Neutrophil (primary cell): ENCODE data around the gene TAOK3.

Source experiments
- H3K27ac ChIP-seq: fragments of 200-600 bp; sonication (generic); 2 replicates; pipeline ENCODE4 v1.5.1; 2016; ENCODE audit warnings: mild to moderate bottlenecking, moderate library complexity
- H3K27me3 ChIP-seq: fragments of 200-600 bp; sonication (generic); 2 replicates; pipeline ENCODE4 v1.6.0; 2016; ENCODE audit warnings: mild to moderate bottlenecking
- H3K36me3 ChIP-seq: fragments of 200-600 bp; sonication (generic); 2 replicates; pipeline ENCODE4 v1.5.1; 2017
- H3K4me1 ChIP-seq, 2 experiments: fragments of 200-600 bp in 1 of 2; sonication (generic) in 1 of 2; 1 replicate in 1 of 2; 2 replicates in 1 of 2; pipeline versions ENCODE4 v1.5.1 to v1.6.1; 2013 to 2016; ENCODE audit warnings: low read depth in 1 of 2, low read length in 1 of 2, mild to moderate bottlenecking in 1 of 2, moderate library complexity in 1 of 2; ENCODE audit not compliant: control insufficient read depth in 1 of 2, insufficient read depth in 1 of 2
- H3K4me3 ChIP-seq, 2 experiments: fragments of 200-600 bp in 1 of 2; sonication (generic) in 1 of 2; 1 replicate in 1 of 2; 2 replicates in 1 of 2; pipeline ENCODE4 v1.5.1; 2013 to 2016; ENCODE audit warnings: low read depth in 1 of 2, low read length in 1 of 2, mild to moderate bottlenecking in 1 of 2, moderate library complexity in 1 of 2
- H3K9me3 ChIP-seq: fragments of 200-600 bp; sonication (generic); 2 replicates; pipeline ENCODE4 v1.5.1; 2016
- CTCF ChIP-seq: fragments of 200-600 bp; sonication (generic); IDR thresholded peaks from 2 replicates; pipeline ENCODE4 v1.5.1; 2016; ENCODE audit warnings: antibody characterized with exemption

Gene TAOK3

GRCh38 chr12:118391836-118392235 is 19.1 kb upstream of the TAOK3 start:
- Histone ChIP-seq H3K9me3 (no peaks in the 10 kb centered on the region), H3K36me3 (peaks cover 98% of the 10 kb centered on the region), H3K4me3 (no peak overlapping the region), H3K4me1 (no peaks in the 10 kb centered on the region), H3K27me3 (no peaks in the 10 kb centered on the region), H3K27ac (no peak overlapping the region)
- no peak for TF ChIP-seq CTCF

- Histone ChIP-seq H3K27me3 (no peaks in the 10 kb centered on the region), H3K36me3 (peaks cover 98% of the 10 kb centered on the region), H3K9me3 (no peaks in the 10 kb centered on the region), H3K27ac (no peak overlapping the region), H3K4me1 (no peaks in the 10 kb centered on the region), H3K4me3 (no peak overlapping the region)
- TF ChIP-seq CTCF, result no peak
Observed at GRCh38 chr12:118391424-118391823, 18.7 kb upstream of the TAOK3 start.

GRCh38 chr12:118377884-118378470 is 5.3 kb upstream of the TAOK3 start:
- Histone ChIP-seq H3K36me3 (peaks cover 37% of the 10 kb centered on the region), H3K27me3 (no peaks in the 10 kb centered on the region), H3K9me3 (no peaks in the 10 kb centered on the region), H3K4me3 (peak overlapping the region; percentile 90 to 97), H3K27ac (peak overlapping the region; percentile 90), H3K4me1 (peaks cover 31 to 34% of the 10 kb centered on the region in 2 experiments)
- TF ChIP-seq CTCF, result peak; percentile 95

GRCh38 chr12:118377021-118377883 is 4.5 kb upstream of the TAOK3 start:
- H3K27ac ChIP-seq, result peak overlapping the region; percentile 90
- no peaks in the 10 kb centered on the region for H3K9me3 ChIP-seq
- H3K36me3 ChIP-seq, result peaks cover 32% of the 10 kb centered on the region
- peaks cover 31 to 34% of the 10 kb centered on the region in 2 experiments for H3K4me1 ChIP-seq
- H3K27me3 ChIP-seq, result no peaks in the 10 kb centered on the region
- TF ChIP-seq CTCF, result no peak
- H3K4me3 ChIP-seq, result peak overlapping the region; percentile 90 to 97

- H3K27ac ChIP-seq, result peak within 1 kb of the TSS; percentile 90
- peak within 1 kb of the TSS; percentile 90 to 97 for H3K4me3 ChIP-seq
- no peaks in the 10 kb centered on the region for H3K27me3 ChIP-seq
- peaks cover 34% of the 10 kb centered on the region in 2 experiments for H3K4me1 ChIP-seq
- TF ChIP-seq CTCF, result peak; percentile 100
- peaks cover 23% of the 10 kb centered on the region for H3K36me3 ChIP-seq
- no peaks in the 10 kb centered on the region for H3K9me3 ChIP-seq
Observed at GRCh38 chr12:118376089-118377020, 3.6 kb upstream of the TAOK3 start, which contains the start of gene SUDS3. TSS of gene SUDS3 (plus strand) at chr12:118376555. CDS start at chr12:118376692, 137 bp downstream.
